ENCODE results near the gene MON1A.

DNA sequence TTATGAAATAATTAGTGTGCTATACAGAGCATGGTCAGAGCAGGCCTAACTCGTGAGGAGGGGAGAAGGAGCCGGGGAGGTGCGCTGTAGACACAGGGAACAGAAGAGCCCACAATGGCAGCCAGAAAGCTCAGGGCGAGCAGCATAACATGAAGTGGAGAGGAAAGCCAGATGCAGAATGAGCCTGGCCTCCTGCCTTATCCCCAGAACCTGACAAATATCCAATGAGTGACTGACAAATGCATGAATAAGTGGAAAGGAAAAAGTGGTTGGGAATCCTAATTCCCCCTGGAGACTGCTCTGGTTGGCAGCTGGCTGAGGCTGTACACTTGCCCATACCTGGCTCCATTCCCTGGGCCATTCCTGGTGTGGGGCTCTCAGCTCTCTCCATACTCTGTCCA is 16.7 kb downstream of the MON1A start:
- TF ChIP-seq, protein P1, sequence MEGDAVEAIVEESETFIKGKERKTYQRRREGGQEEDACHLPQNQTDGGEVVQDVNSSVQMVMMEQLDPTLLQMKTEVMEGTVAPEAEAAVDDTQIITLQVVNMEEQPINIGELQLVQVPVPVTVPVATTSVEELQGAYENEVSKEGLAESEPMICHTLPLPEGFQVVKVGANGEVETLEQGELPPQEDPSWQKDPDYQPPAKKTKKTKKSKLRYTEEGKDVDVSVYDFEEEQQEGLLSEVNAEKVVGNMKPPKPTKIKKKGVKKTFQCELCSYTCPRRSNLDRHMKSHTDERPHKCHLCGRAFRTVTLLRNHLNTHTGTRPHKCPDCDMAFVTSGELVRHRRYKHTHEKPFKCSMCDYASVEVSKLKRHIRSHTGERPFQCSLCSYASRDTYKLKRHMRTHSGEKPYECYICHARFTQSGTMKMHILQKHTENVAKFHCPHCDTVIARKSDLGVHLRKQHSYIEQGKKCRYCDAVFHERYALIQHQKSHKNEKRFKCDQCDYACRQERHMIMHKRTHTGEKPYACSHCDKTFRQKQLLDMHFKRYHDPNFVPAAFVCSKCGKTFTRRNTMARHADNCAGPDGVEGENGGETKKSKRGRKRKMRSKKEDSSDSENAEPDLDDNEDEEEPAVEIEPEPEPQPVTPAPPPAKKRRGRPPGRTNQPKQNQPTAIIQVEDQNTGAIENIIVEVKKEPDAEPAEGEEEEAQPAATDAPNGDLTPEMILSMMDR (IDR thresholded peaks at IDR 0.05; ENCODE audit: low read length): no peak
- no peak for TF ChIP-seq EZH2phosphoT487 (IDR thresholded peaks at IDR 0.05; ENCODE audit: low read length)
- no peak for TF ChIP-seq EZH2 (optimal IDR thresholded peaks at IDR 0.05; ENCODE audit: low read depth, low read length)
